Mesodermal cell (in vitro differentiated cells): ENCODE measurements around the gene WNT3.
"Not testable (repeated sequence)": the region's sequence is repeated elsewhere in the genome, so short reads cannot be mapped to it uniquely, and the experiment has no call there.

Experiments
- H3K27ac ChIP-seq: 2 replicates; pipeline ENCODE4 v1.7.0; 2013; ENCODE audit warnings: mild to moderate bottlenecking, low read depth, low read length, moderate library complexity; ENCODE audit not compliant: severe bottlenecking
- H3K36me3 ChIP-seq: 2 replicates; pipeline ENCODE4 v1.7.1; 2013; ENCODE audit warnings: mild to moderate bottlenecking, low read length, moderate library complexity; ENCODE audit not compliant: control insufficient read depth, insufficient read depth
- H3K4me1 ChIP-seq: one replicate; pipeline ENCODE4 v1.7.1; 2013; ENCODE audit warnings: mild to moderate bottlenecking, low read length; ENCODE audit not compliant: insufficient read depth, control insufficient read depth, poor library complexity, severe bottlenecking
- H3K4me3 ChIP-seq: 2 replicates; pipeline ENCODE4 v1.7.0; 2013; ENCODE audit warnings: low read length, control low read depth, mild to moderate bottlenecking; ENCODE audit not compliant: insufficient read depth, poor library complexity, severe bottlenecking; ENCODE audit errors: extremely low read depth
- H3K9me3 ChIP-seq: 2 replicates; pipeline ENCODE4 v1.7.1; 2013; ENCODE audit warnings: mild to moderate bottlenecking, low read length, moderate library complexity; ENCODE audit not compliant: control insufficient read depth
- WGBS, 2 experiments: methylation state at CpG; one replicate each; pipeline ENCODE4 v1.1.5; 2013; ENCODE audit warnings: missing lambda C conversion rate in 2 of 2; ENCODE audit not compliant: insufficient coverage in 2 of 2; 5-methylcytosine and 5-hydroxymethylcytosine counted together

Gene WNT3

DNA sequence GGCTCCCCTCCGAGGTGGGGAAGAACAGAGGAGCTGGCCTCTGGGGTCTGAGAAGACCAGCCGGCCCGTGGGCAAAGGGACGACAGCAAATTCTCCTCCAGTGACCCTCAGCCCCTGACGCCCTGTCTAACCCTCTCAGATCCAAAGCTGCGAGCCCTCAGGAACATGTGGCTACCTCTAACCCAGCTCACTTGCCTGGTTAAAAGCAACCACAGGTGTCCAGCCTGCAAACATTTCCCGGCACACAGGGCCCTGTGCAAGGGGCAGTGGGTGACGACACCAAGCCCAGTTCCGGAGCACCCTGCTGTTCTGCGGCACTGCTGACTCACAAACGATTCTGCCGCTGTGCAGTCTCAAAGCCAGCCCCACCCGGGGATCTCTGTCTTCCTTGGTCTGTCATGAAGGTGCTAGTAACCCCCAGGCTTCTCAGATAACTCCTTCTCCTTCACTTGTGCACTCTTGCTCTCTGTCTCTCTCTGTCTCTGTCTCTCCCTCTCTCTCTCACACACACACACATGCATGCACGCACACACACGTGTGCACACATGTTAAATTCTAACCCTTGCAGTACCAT, 23.0 kb downstream of the WNT3 start:
- no peak overlapping the region for H3K27ac ChIP-seq
- no peak overlapping the region for H3K4me3 ChIP-seq
- peaks cover 2% of the 10 kb centered on the region for H3K36me3 ChIP-seq
- no peaks in the 10 kb centered on the region for H3K9me3 ChIP-seq
- 90% methylated on average over 11 to 13 of the region's 15 CpGs for WGBS, 2 experiments
- peaks cover 5% of the 10 kb centered on the region for H3K4me1 ChIP-seq

GRCh38 chr17:46794318-46794717, 24.2 kb downstream of the WNT3 start:
- no peak overlapping the region for H3K27ac ChIP-seq
- WGBS, 2 experiments = 91 to 92% methylated on average over 3 to 5 of the region's 5 CpGs
- no peaks in the 10 kb centered on the region for H3K36me3 ChIP-seq
- peaks cover 7% of the 10 kb centered on the region for H3K4me1 ChIP-seq
- H3K4me3 ChIP-seq = no peak overlapping the region
- peaks cover 5% of the 10 kb centered on the region for H3K9me3 ChIP-seq

- 93 to 100% methylated on average over 3 to 4 of the region's 5 CpGs for WGBS, 2 experiments
- Histone ChIP-seq H3K27ac (no peak overlapping the region), H3K4me1 (peaks cover 7% of the 10 kb centered on the region), H3K4me3 (no peak overlapping the region), H3K36me3 (no peaks in the 10 kb centered on the region), H3K9me3 (peaks cover 7% of the 10 kb centered on the region)
Measured at GRCh38 chr17:46793541-46793940, 25.0 kb downstream of the WNT3 start.

- not testable (repeated sequence) for H3K27ac ChIP-seq, H3K4me3 ChIP-seq, H3K36me3 ChIP-seq, H3K9me3 ChIP-seq, H3K4me1 ChIP-seq
- 92 to 95% methylated on average over 3 of the region's 6 CpGs for whole genome bisulfite sequencing, 2 experiments
Measured at GRCh38 chr17:46793023-46793422, 25.5 kb downstream of the WNT3 start.

- no peak overlapping the region for H3K4me3 ChIP-seq
- peaks cover 7% of the 10 kb centered on the region for H3K4me1 ChIP-seq
- H3K9me3 ChIP-seq = peaks cover 7% of the 10 kb centered on the region
- H3K27ac ChIP-seq = no peak overlapping the region
- H3K36me3 ChIP-seq = no peaks in the 10 kb centered on the region
- 92 to 96% methylated on average over 2 to 4 of the region's 4 CpGs for WGBS, 2 experiments
Measured at GRCh38 chr17:46792071-46792470, 26.4 kb downstream of the WNT3 start.

DNA sequence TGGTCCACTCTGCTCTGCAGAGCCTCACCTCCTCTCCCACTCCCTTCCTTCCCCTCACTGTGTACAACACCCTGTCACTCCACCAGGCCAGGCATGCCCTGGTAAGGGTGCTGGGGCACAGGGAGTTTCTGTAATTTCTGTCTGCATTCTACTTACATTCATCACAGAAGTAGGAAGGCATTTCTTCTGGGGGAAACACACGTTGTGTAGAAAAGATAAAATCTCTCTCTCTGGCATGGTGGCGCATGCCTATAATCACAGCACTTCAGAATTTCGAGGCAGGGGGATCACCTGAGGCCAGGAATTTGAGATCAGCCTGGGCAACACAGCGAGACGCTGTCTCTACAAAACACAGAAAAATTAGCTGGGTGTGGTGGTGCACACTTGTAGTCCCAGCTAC, 27.0 kb downstream of the WNT3 start:
- no peak overlapping the region for H3K4me3 ChIP-seq
- WGBS, 2 experiments = 85 to 95% methylated on average over 4 of the region's 5 CpGs
- peaks cover 7% of the 10 kb centered on the region for H3K9me3 ChIP-seq
- H3K27ac ChIP-seq = no peak overlapping the region
- H3K36me3 ChIP-seq = no peaks in the 10 kb centered on the region
- H3K4me1 ChIP-seq = peaks cover 6% of the 10 kb centered on the region

DNA sequence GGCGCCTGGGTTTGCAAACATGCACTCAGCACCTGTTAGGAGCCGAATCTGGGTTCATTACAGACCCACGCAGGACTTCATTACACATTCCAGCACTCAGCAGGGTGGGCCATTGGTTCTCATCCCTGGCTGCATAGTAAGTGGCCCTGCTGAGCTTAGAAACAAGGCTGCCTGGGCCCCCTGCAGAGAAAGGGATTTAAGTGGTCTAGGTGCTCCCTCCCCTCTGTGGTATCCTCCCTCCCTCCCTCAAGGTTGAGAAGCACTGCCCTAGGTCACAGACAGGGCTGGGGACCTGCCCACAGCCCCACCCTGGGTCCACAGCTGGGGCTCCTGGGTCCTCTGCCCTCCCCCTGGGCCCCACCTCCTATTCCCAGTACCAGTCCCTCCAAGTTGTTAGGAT, 28.3 kb downstream of the WNT3 start:
- 78 to 84% methylated on average over 3 of the region's 3 CpGs for WGBS, 2 experiments
- Histone ChIP-seq H3K9me3 (peaks cover 7% of the 10 kb centered on the region), H3K4me1 (peaks cover 11% of the 10 kb centered on the region), H3K36me3 (no peaks in the 10 kb centered on the region), H3K27ac (no peak overlapping the region), H3K4me3 (no peak overlapping the region)

- H3K27ac ChIP-seq = no peak overlapping the region
- H3K4me1 ChIP-seq = peaks cover 11% of the 10 kb centered on the region
- WGBS, 2 experiments = 96 to 97% methylated on average over 5 of the region's 8 CpGs
- no peaks in the 10 kb centered on the region for H3K36me3 ChIP-seq
- H3K9me3 ChIP-seq = peaks cover 7% of the 10 kb centered on the region
- H3K4me3 ChIP-seq = no peak overlapping the region
Measured at GRCh38 chr17:46789610-46790009, 28.9 kb downstream of the WNT3 start.

DNA sequence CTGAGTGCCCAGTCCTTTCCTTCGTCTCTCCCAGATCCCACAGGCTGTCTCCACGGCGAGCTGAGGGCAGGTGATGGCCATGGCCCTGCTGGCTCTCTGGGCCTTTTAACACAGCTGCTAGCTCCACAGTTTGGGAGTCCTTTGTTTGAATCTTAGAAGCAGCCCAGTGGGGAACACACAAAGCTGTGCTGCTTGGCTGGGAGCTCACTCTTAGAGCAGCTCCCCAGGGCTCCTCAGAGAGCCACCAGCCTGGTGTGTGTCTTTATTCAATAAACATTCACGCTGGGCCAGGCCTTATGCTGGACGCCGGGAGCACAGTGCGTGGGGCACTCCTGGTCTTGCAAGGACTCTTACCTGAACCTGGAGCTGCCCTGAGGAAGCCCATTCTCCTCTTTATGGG, 29.7 kb downstream of the WNT3 start:
- WGBS, 2 experiments = 77 to 78% methylated on average over 7 of the region's 7 CpGs

DNA sequence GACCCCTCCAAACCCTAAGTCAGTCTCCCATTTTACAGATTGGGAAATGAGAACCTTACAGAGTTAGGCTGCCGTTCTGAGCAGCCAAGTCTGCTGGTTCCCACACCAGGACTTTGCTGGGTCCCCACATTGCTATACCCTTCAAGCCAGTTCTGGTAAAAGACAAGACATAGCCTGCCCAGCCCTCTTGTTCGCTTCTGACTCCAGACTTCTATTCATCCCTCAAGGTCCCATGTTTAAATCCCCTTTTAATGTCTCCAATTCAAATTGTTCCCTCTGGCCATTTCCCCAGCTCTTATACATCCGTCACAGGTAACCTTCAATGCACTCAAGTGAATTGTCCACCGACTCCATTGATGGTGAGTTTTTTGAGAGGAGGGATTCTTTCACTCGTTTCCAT, 30.2 kb downstream of the WNT3 start:
- Histone ChIP-seq H3K9me3 (peaks cover 7% of the 10 kb centered on the region), H3K4me1 (peaks cover 11% of the 10 kb centered on the region), H3K36me3 (no peaks in the 10 kb centered on the region), H3K27ac (no peak overlapping the region), H3K4me3 (no peak overlapping the region)
- 87 to 94% methylated on average over 2 of the region's 5 CpGs for WGBS, 2 experiments

More for the DNA sequence above, 29.7 kb downstream of the WNT3 start:
- Histone ChIP-seq H3K4me3 (no peak overlapping the region), H3K4me1 (peaks cover 11% of the 10 kb centered on the region), H3K9me3 (peaks cover 7% of the 10 kb centered on the region), H3K36me3 (no peaks in the 10 kb centered on the region), H3K27ac (no peak overlapping the region)

- H3K4me3 ChIP-seq = no peak overlapping the region
- 92 to 95% methylated on average over 11 to 13 of the region's 13 CpGs for WGBS, 2 experiments
- peaks cover 11% of the 10 kb centered on the region for H3K4me1 ChIP-seq
- H3K36me3 ChIP-seq = no peaks in the 10 kb centered on the region
- H3K9me3 ChIP-seq = peaks cover 7% of the 10 kb centered on the region
- H3K27ac ChIP-seq = no peak overlapping the region
Measured at GRCh38 chr17:46787478-46787877, 31.0 kb downstream of the WNT3 start.
